SK-N-MC (cell line): ENCODE results near the gene GASK1A.

ENCODE experiments used
- DNase-seq: peaks from one replicate; pipeline ENCODE4 v3.0.0-alpha.2; 2011; ENCODE audit warnings: low read depth, low spot score
- H3K27ac ChIP-seq: fragments of 200-600 bp; sonication (generic); 2 replicates; pipeline ENCODE4 v1.5.1; 2016; ENCODE audit warnings: mixed run types
- H3K36me3 ChIP-seq: fragments of 200-600 bp; sonication (generic); 2 replicates; pipeline ENCODE4 v1.6.1; 2017; ENCODE audit warnings: antibody characterized with exemption, low read length, mixed read lengths; ENCODE audit not compliant: insufficient read depth
- H3K4me3 ChIP-seq: fragments of 200-600 bp; sonication (generic); 2 replicates; pipeline ENCODE4 v1.5.1; 2016
- H3K9ac ChIP-seq: fragments of 200-600 bp; sonication (generic); 2 replicates; pipeline ENCODE4 v1.8.0; 2017; ENCODE audit warnings: mixed run types, mixed read lengths; ENCODE audit not compliant: insufficient read length
- H3K9me3 ChIP-seq: fragments of 200-600 bp; sonication (generic); 2 replicates; pipeline ENCODE4 v1.6.1; 2017; ENCODE audit warnings: low read depth, mild to moderate bottlenecking, antibody characterized with exemption, low read length, moderate library complexity, mixed read lengths
- EZH2 ChIP-seq: fragments of 200-600 bp; sonication (generic); IDR thresholded peaks from one replicate; pipeline ENCODE4 v1.6.1; 2017; ENCODE audit warnings: antibody characterized with exemption
- FOXP2 ChIP-seq: optimal IDR thresholded peaks from 2 replicates; pipeline ENCODE3; 2011; ENCODE audit warnings: mild to moderate bottlenecking, moderate library complexity; ENCODE audit not compliant: insufficient read depth; ENCODE audit errors: extremely low read length, control extremely low read depth
- POLR2AphosphoS5 ChIP-seq: IDR thresholded peaks from 2 replicates; pipeline ENCODE4 v1.6.1; 2012; ENCODE audit warnings: mild to moderate bottlenecking, low read depth, low read length, borderline replicate concordance

GASK1A gene

GRCh38 chr3:43077261-43077660, 98.2 kb downstream of the GASK1A start:
- Histone ChIP-seq H3K9me3 (no peaks in the 10 kb centered on the region), H3K27ac (no peak overlapping the region), H3K4me3 (no peak overlapping the region), H3K9ac (no peak overlapping the region), H3K36me3 (no peaks in the 10 kb centered on the region)
- no peak for DNase-seq
- TF ChIP-seq EZH2 (no peak), FOXP2 (no peak), POLR2AphosphoS5 (no peak)

- no peak for DNase-seq
- Histone ChIP-seq H3K4me3 (no peak overlapping the region), H3K27ac (no peak overlapping the region), H3K9ac (no peak overlapping the region), H3K9me3 (no peaks in the 10 kb centered on the region), H3K36me3 (no peaks in the 10 kb centered on the region)
- TF ChIP-seq EZH2, result no peak
- TF ChIP-seq FOXP2, result no peak
- no peak for TF ChIP-seq POLR2AphosphoS5
These were observed 98.6 kb downstream of the GASK1A start for GRCh38 chr3:43077707-43078106.

- Histone ChIP-seq H3K9me3 (no peaks in the 10 kb centered on the region), H3K4me3 (no peak overlapping the region), H3K27ac (no peak overlapping the region), H3K36me3 (no peaks in the 10 kb centered on the region), H3K9ac (no peak overlapping the region)
- DNase-seq, result no peak
- TF ChIP-seq POLR2AphosphoS5 (no peak), EZH2 (no peak), FOXP2 (no peak)
These were observed 100.6 kb downstream of the GASK1A start for GRCh38 chr3:43079536-43080332.

GRCh38 chr3:43080726-43081568, 101.8 kb downstream of the GASK1A start:
- no peak for TF ChIP-seq EZH2
- TF ChIP-seq FOXP2, result no peak
- no peak for TF ChIP-seq POLR2AphosphoS5
- H3K36me3 ChIP-seq, result no peaks in the 10 kb centered on the region
- H3K27ac ChIP-seq, result no peak overlapping the region
- no peak overlapping the region for H3K9ac ChIP-seq
- H3K9me3 ChIP-seq, result no peaks in the 10 kb centered on the region
- no peak overlapping the region for H3K4me3 ChIP-seq
- DNase-seq, result no peak

GRCh38 chr3:43081796-43082195, 102.7 kb downstream of the GASK1A start:
- DNase-seq, result no peak
- no peak overlapping the region for H3K27ac ChIP-seq
- TF ChIP-seq FOXP2 (no peak), EZH2 (no peak), POLR2AphosphoS5 (no peak)
- H3K9me3 ChIP-seq, result no peaks in the 10 kb centered on the region
- H3K36me3 ChIP-seq, result no peaks in the 10 kb centered on the region
- no peak overlapping the region for H3K4me3 ChIP-seq
- no peak overlapping the region for H3K9ac ChIP-seq

- no peak overlapping the region for H3K4me3 ChIP-seq
- TF ChIP-seq POLR2AphosphoS5 (no peak), EZH2 (no peak), FOXP2 (no peak)
- DNase-seq, result no peak
These were observed 103.3 kb downstream of the GASK1A start for GRCh38 chr3:43082457-43082856.

GRCh38 chr3:43086460-43087165, 107.5 kb downstream of the GASK1A start:
- DNase-seq, result no peak
- no peak overlapping the region for H3K27ac ChIP-seq
- no peak overlapping the region for H3K9ac ChIP-seq
- H3K9me3 ChIP-seq, result no peaks in the 10 kb centered on the region
- TF ChIP-seq EZH2 (no peak), FOXP2 (no peak), POLR2AphosphoS5 (no peak)
- H3K4me3 ChIP-seq, result no peak overlapping the region
- H3K36me3 ChIP-seq, result no peaks in the 10 kb centered on the region

More at GRCh38 chr3:43082457-43082856, 103.3 kb downstream of the GASK1A start:
- Histone ChIP-seq H3K27ac (no peak overlapping the region), H3K36me3 (no peaks in the 10 kb centered on the region), H3K9me3 (no peaks in the 10 kb centered on the region), H3K9ac (no peak overlapping the region)

GRCh38 chr3:43087249-43087776, 108.2 kb downstream of the GASK1A start:
- no peak overlapping the region for H3K27ac ChIP-seq
- H3K36me3 ChIP-seq, result no peaks in the 10 kb centered on the region
- H3K9me3 ChIP-seq, result no peaks in the 10 kb centered on the region
- no peak overlapping the region for H3K4me3 ChIP-seq
- no peak overlapping the region for H3K9ac ChIP-seq
- no peak for TF ChIP-seq EZH2
- no peak for TF ChIP-seq FOXP2
- TF ChIP-seq POLR2AphosphoS5, result no peak
- no peak for DNase-seq
